Karpas-422 (cell line): ENCODE results near the gene NUMA1. TPM values are rescaled to one million over a fixed set of nuclear protein-coding genes. Genes with fewer than 3 reads are reported as not detected.

ENCODE experiments used
- DNase-seq: peaks from one replicate; pipeline ENCODE4 v3.0.0-alpha.2; 2015
- H2AFZ ChIP-seq: fragments of 200-600 bp; sonication (generic); 2 replicates; pipeline ENCODE4 v1.6.1; 2014; ENCODE audit warnings: antibody characterized with exemption, low read length, mixed read lengths
- H3K27ac ChIP-seq: fragments of 200-600 bp; sonication (generic); 2 replicates; pipeline ENCODE4 v1.5.1; 2014; ENCODE audit warnings: mild to moderate bottlenecking, low read length, moderate library complexity
- H3K27me3 ChIP-seq: fragments of 200-600 bp; sonication (generic); 2 replicates; pipeline ENCODE4 v1.6.1; 2014; ENCODE audit warnings: low read length, mixed read lengths
- H3K36me3 ChIP-seq: fragments of 200-600 bp; sonication (generic); 2 replicates; pipeline ENCODE4 v1.6.1; 2014; ENCODE audit warnings: low read length, mixed read lengths; ENCODE audit not compliant: insufficient read depth
- H3K4me1 ChIP-seq: fragments of 200-600 bp; sonication (generic); 2 replicates; pipeline ENCODE4 v1.6.1; 2014; ENCODE audit warnings: mild to moderate bottlenecking, low read length, mixed read lengths
- H3K4me2 ChIP-seq: fragments of 200-600 bp; sonication (generic); 2 replicates; pipeline ENCODE4 v1.6.1; 2014; ENCODE audit warnings: low read length, low read depth, mild to moderate bottlenecking; ENCODE audit not compliant: poor library complexity, severe bottlenecking
- H3K4me3 ChIP-seq: fragments of 200-600 bp; sonication (generic); 2 replicates; pipeline ENCODE4 v1.5.1; 2014; ENCODE audit warnings: mild to moderate bottlenecking, antibody characterized with exemption, low read length, mixed read lengths
- H3K79me2 ChIP-seq: fragments of 200-600 bp; sonication (generic); 2 replicates; pipeline ENCODE4 v1.6.1; 2014; ENCODE audit warnings: mild to moderate bottlenecking, low read length, mixed read lengths
- H3K9ac ChIP-seq: fragments of 200-600 bp; sonication (generic); 2 replicates; pipeline ENCODE4 v1.6.0; 2014; ENCODE audit warnings: low read length
- H3K9me2 ChIP-seq: fragments of 200-600 bp; sonication (generic), shearing (Covaris generic); replicated peaks from 2 replicates; pipeline ENCODE4 v1.6.0; 2014; ENCODE audit warnings: mild to moderate bottlenecking, low read length, moderate library complexity; ENCODE audit not compliant: insufficient read depth
- H3K9me3 ChIP-seq: fragments of 300-700, 200-600 bp; sonication (generic); 2 replicates; pipeline ENCODE4 v1.6.1; 2014; ENCODE audit warnings: low read length, mixed read lengths
- H4K20me1 ChIP-seq: fragments of 200-600 bp; sonication (generic); 2 replicates; pipeline ENCODE4 v1.6.1; 2014; ENCODE audit warnings: mild to moderate bottlenecking, antibody characterized with exemption, low read length, low read depth; ENCODE audit not compliant: insufficient read depth
- small RNA-seq: library from RNA; depleted of rRNA; stranded (forward); fragments of <200 nt; gene quantifications from one replicate; pipeline ENCODE3, GENCODE V24; 2014
- total RNA-seq: library from RNA; depleted of rRNA; stranded (reverse); fragments of >200 nt; shearing (Covaris generic); gene quantifications from 2 replicates; pipeline ENCODE4 v1.2.3, GENCODE V29; 2014; ENCODE audit warnings: low replicate concordance; rRNA removed

NUMA1 gene
- total RNA-seq, 1 experiment from 2014 or later: 29.0 TPM

- no peak for DNase-seq
- Histone ChIP-seq H3K9me3 (no peaks in the 10 kb centered on the region), H3K36me3 (peaks cover 28% of the 10 kb centered on the region), H3K27ac (no peak overlapping the region), H4K20me1 (no peaks in the 10 kb centered on the region), H3K79me2 (peaks cover 33% of the 10 kb centered on the region), H3K9me2 (no peaks in the 10 kb centered on the region), H3K4me3 (no peak overlapping the region), H2AFZ (no peak overlapping the region), H3K27me3 (no peaks in the 10 kb centered on the region), H3K9ac (no peak overlapping the region), H3K4me2 (no peak overlapping the region), H3K4me1 (0 out of 2 replicates have a peak, but pooled peaks cover 3% of the 10 kb centered on the region)
Measured at GRCh38 chr11:71963468-71963867, 116.9 kb downstream of the NUMA1 start.

GRCh38 chr11:71962428-71963038 is 117.8 kb downstream of the NUMA1 start:
- peaks cover 25% of the 10 kb centered on the region for H3K36me3 ChIP-seq
- DNase-seq: peak; percentile 49
- H4K20me1 ChIP-seq: 0 out of 2 replicates have a peak, but pooled peaks cover under 1% of the 10 kb centered on the region
- H3K27me3 ChIP-seq: no peaks in the 10 kb centered on the region
- 0 out of 2 replicates have a peak, but pooled peaks cover 3% of the 10 kb centered on the region for H3K4me1 ChIP-seq
- no peaks in the 10 kb centered on the region for H3K9me3 ChIP-seq
- H3K9me2 ChIP-seq: no peaks in the 10 kb centered on the region
- H3K79me2 ChIP-seq: peaks cover 37% of the 10 kb centered on the region
- no peak overlapping the region for H2AFZ ChIP-seq
- no peak overlapping the region for H3K9ac ChIP-seq
- peak overlapping the region; percentile 43; the same call in 1 of the 2 replicates for H3K27ac ChIP-seq
- no peak overlapping the region for H3K4me3 ChIP-seq
- no peak overlapping the region for H3K4me2 ChIP-seq

GRCh38 chr11:71955898-71956456 is 124.4 kb downstream of the NUMA1 start:
- DNase-seq: no peak
- Histone ChIP-seq H3K79me2 (peaks cover 69% of the 10 kb centered on the region), H3K4me1 (peaks cover 19% of the 10 kb centered on the region), H3K27me3 (no peaks in the 10 kb centered on the region), H3K36me3 (peaks cover 10% of the 10 kb centered on the region), H3K9ac (no peak overlapping the region), H3K27ac (no peak overlapping the region), H4K20me1 (peaks cover 56% of the 10 kb centered on the region), H3K4me3 (no peak overlapping the region), H3K9me3 (no peaks in the 10 kb centered on the region), H2AFZ (no peak overlapping the region), H3K4me2 (no peak overlapping the region), H3K9me2 (no peaks in the 10 kb centered on the region)

Small RNA genes lying within 50 kb of the gene (small RNA-seq; reads per million reads assigned to genes)
- gene MIR3165: not detected
- gene RNU6-72P: not detected

Other genes with a start within 250 kb of the NUMA1 start
- gene DEFB108B, start 247.3 kb downstream of the NUMA1 start, total RNA-seq: not detected in 2 replicates
- not detected in 2 replicates for gene DEFB131B, start 202.1 kb downstream of the NUMA1 start, total RNA-seq
- gene XNDC1N, start 151.9 kb downstream of the NUMA1 start, total RNA-seq: 10.9 and 11.6 TPM in 2 replicates
- 12.0 and 18.5 TPM in 2 replicates for gene RNF121, start 151.5 kb downstream of the NUMA1 start, total RNA-seq
- gene IL18BP, start 81.6 kb downstream of the NUMA1 start, total RNA-seq: 5.4 and 6.2 TPM in 2 replicates
- gene LRRC51, start 308 bp upstream of the NUMA1 start, total RNA-seq: 2.3 and 4.6 TPM in 2 replicates
- gene LAMTOR1, start 22.8 kb upstream of the NUMA1 start, total RNA-seq: 96.5 and 102 TPM in 2 replicates
- gene TOMT, start 25.4 kb upstream of the NUMA1 start, total RNA-seq: 0.26 TPM in 1 of 2 replicates, not detected in the other
- 37.4 and 40.9 TPM in 2 replicates for gene ANAPC15, start 32.2 kb upstream of the NUMA1 start, total RNA-seq
- not detected in 2 replicates for gene FOLR3, start 55.2 kb upstream of the NUMA1 start, total RNA-seq
- gene FOLR1, start 111.6 kb upstream of the NUMA1 start, total RNA-seq: not detected in 2 replicates
- 9.4 and 16.0 TPM in 2 replicates for gene FOLR2, start 136.3 kb upstream of the NUMA1 start, total RNA-seq
- gene INPPL1, start 144.2 kb upstream of the NUMA1 start, total RNA-seq: 73.6 and 83.9 TPM in 2 replicates
- not detected in 2 replicates for gene PHOX2A, start 163.6 kb upstream of the NUMA1 start, total RNA-seq